Measurements from ENCODE around the gene ZFAND2B. TPM values are rescaled to one million over a fixed set of nuclear protein-coding genes. Genes with fewer than 3 reads are reported as not detected.

The ZFAND2B gene, protein sequence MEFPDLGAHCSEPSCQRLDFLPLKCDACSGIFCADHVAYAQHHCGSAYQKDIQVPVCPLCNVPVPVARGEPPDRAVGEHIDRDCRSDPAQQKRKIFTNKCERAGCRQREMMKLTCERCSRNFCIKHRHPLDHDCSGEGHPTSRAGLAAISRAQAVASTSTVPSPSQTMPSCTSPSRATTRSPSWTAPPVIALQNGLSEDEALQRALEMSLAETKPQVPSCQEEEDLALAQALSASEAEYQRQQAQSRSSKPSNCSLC
- 24.8 and 26.9 TPM in 2 replicates for total RNA-seq (2014; rRNA removed; shearing (Covaris generic))

DNA sequence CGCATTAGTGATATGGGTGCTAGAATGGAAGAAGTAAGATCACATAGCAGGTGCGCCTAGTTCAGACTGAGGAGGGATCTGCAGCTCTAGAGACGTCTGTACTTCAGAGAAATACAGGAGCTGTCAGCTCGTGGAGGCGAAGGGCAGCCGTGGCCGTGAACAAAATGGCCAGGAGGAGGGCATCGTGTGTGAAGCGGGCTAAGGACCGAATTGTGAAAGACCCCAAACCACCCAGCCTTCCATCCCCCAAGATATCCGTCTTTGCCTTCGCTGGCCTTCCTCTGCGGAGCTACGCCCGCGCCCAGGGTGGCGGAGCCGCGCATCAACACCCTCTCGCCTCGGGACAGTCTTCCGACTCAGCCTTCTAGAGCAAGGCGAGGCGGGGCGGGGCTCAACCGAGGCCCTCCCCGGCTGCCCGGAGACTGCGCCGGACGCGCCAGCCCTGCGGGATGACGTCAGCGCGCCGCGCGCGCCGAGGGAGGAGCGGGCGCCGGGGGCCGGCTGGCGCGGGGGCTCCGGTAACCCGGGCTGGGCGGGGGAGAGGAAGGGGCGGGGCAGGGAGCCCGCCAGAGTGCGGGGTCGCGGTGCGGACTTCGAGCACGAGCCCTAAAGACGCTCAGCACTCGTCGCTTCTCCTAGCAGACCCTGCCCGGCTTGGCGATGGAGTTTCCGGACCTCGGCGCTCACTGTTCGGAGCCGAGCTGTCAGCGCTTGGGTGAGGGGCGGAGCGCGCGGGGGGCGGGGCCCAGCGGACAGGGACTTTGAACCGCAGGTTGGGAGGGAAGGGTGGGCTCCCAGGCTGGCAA is at the start of gene ZFAND2B:
Gene ZFAND2B, plus strand, starts transcription at position 455 of the 806 bp plus-strand sequence. Its CDS starts 206 bp downstream, at position 661.
- in situ Hi-C loops (cut with HindIII; ENCODE audit: low sequenced_read_pairs): no loop called here
- DNase-seq (ENCODE audit: low spot score): peak; percentile 94

DNA sequence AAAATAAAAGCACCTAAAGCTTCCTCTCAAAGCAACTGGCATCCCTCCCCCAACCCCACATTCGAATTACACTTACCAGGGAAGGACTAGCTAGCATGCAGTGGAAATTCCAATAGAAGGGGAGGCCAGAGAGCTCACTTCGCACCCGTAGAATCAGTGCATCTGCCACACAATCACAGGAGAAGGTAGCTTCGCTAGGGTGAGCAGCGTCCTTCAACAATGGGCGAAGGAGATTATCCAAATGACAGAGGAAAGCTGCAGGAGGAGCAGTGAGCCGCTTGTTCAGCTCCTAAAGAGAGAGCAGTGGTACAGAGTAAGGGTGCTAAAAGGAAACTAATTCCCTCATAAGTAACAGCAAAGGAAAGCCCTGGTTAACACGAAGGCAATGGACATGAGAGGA is 49.2 kb upstream of the ZFAND2B start:
- in situ Hi-C loops (cut with HindIII; ENCODE audit: low sequenced_read_pairs): no loop called here

DNA sequence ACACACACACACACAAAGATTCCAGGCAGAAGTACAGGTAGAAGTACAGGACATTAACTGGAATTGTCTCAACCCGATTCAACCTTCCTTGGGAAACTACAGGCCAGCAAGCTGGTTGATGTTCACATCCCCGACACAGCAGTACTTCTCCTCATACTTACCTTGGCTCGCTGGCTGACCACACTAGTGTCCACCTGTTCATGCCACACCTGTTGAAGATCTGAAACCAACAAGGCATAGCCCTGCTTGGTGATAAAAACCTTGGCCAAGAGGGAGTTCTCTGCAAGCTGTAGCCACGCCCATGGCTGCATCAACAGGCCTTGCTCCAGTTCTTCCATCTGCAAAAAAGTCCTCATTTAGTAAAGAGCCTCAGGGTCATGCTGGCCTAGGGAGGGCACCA is 48.6 kb upstream of the ZFAND2B start:
- in situ Hi-C loops (cut with HindIII; ENCODE audit: low sequenced_read_pairs): no loop called here
- DNase-seq (ENCODE audit: low spot score): no peak

More for the DNA sequence above, 49.2 kb upstream of the ZFAND2B start:
- DNase-seq (ENCODE audit: low spot score): no peak

DNA sequence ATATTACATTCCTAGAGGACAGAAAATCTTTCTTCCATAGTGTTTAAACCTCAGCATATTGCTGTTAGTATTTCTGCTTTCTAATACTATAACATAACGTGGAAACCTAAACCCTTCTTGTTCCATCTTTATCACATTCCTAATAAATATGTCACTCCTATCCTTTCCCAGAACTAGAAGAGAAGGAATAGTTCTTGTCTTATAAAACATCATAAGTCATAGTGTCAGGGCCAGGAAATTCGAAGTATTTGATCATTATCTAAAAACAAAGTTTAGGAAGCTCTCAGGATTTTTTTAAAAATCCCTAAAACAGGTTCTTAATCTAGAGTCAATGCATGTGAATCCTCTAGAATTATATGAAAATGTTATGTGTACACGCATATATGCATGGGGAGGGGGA is 48.0 kb upstream of the ZFAND2B start:
- no peak for DNase-seq (ENCODE audit: low spot score)
- in situ Hi-C loops (cut with HindIII; ENCODE audit: low sequenced_read_pairs): no loop called here

DNA sequence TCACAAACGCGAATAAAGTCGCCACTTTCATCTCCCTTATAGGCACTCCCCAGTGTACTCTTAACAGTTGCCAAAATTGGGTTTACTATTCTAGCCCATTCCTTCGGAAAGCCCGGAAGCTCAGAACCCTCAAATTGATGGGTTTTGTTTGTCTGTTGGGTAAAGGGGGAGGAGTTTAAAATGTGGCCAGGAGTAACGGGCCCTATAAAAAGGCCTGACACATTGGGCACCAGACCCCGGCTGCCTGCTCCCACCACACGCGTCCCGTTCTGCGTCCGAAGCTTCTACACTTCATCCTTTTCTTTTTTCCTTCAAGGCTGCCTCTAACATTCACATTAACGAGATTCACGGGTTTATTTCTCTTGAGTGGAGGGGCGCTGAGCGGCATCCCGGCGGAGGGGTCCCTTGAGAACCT is 46.8 kb upstream of the ZFAND2B start:
- DNase-seq (ENCODE audit: low spot score): no peak
- in situ Hi-C loops (cut with HindIII; ENCODE audit: low sequenced_read_pairs): no loop called here

DNA sequence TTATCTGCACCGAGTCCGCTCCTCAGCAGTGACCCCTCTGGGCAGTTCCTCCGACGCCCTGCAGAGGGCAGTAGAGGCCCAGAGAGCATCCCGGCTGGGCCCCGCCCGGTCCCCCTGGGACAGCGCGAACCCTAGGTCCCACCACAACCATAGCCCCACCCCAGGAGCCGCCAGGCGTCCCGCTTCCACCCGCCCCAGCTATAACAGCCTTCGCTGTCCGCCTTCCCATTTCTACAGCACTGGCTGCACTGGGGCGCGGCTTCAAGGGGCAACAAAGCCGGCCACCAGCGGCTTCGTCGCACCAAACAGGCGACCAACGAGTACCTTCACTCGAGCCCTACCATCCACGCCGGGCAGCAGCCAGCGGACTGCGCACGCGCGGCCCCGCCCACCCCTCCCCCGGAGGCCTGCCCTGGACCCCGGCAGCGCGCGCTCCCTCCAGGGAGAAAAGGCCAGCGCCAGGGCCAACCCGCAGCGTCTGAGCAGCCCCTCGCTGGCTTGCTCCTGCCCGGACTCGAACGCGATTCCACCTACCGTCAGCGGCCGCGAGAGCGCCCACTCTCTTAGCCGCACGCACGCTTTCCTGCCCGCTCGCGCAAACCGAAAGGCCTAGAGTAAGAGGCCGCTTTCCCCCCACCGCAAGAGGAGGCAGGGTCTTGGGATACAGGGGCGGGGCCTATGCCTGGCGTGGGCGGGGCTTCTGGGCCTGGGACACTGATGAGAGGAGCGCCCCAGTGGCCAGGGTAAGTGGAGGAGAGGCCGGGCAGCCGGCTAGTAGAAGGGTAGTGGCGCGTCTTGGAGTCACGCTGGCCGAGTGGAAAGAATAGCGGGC is 46.2 kb upstream of the ZFAND2B start, which contains the start of gene NHEJ1:
Gene NHEJ1, minus strand, starts transcription at position 630 of the 832 bp plus-strand sequence. CDS start 2,453 bp downstream, outside the sequence.
- in situ Hi-C loops (cut with HindIII; ENCODE audit: low sequenced_read_pairs): no loop called here
- peak; percentile 96 for DNase-seq (ENCODE audit: low spot score)

DNA sequence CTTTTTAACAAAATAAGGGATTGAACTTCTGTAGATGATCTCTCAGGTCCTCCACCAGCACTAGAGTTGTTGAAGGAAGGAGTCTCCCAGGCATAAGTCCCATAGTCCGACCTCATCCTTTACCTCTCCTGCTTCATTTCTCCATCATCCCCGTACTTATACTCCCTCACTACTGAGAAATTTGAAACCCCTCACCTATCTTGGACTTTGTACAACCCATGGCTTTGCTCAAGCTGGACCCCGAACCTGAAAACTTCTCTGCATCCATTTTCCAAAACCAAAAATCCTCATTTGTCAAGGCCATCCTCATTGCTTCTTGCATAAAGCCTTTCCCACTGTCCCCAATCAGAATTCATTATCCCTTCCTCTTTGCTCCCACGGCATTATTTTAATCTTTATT is 45.5 kb upstream of the ZFAND2B start:
- no peak for DNase-seq (ENCODE audit: low spot score)
- in situ Hi-C loops (cut with HindIII; ENCODE audit: low sequenced_read_pairs): no loop called here

DNA sequence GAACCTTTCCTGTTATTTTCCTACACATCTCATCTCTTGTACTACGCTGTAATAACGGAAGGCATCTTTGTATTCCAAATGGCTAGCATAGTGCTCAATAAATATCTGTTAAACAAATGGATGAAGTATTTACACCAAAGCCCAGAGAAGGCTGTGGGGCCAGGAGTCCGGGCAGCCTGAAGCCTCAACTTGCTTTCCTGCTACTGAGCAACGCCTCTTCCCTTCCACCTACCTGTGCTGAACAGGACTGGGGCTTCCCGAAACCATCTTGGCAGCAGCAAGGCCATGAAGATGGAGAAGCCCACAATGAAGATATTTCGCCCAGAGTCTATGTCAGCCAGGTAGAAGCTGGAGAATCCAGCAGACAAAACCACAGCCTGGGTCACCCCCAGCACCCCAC is 43.4 kb upstream of the ZFAND2B start:
- in situ Hi-C loops (cut with HindIII; ENCODE audit: low sequenced_read_pairs): no loop called here
- no peak for DNase-seq (ENCODE audit: low spot score)

DNA sequence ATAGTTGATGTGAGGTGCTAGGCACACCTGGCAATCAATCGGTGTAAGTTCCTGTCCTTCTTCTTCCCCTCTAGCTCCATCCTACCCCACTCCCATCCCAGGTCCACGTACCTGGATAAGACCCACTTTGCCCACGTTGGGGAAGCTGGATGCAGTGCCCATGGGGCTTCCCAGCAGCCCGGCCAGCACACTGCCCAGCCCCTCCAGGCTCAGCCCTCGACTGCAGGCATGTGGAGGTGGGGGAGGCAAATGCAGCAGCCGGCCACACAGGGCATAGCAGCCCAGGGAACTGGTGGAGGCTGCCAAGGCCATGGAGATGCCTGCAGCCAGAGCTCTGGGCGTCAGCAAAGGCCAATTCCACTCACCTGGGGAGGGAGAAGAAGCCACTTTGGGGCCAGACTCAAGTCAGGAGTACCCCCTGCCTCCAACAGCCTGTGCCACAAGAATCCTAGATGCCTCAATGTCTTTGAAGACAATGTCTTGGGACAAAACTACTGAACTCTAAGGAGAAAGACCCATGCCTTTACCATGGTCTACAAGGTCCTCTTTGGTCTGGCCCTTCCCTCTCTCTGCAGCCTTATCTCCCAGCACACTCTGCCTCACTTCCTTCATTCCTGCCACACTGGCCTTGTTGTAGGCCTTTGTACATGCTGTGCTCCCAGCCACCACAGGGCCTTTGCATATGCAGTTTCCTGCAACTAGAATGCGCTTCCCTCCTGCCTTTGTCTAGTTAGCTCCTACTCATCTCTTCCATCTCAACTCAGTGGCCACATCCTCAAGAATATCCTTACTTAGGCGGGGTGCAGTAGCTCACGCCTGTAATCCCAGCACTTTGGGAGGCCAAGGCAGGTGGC is 41.3 kb upstream of the ZFAND2B start:
- in situ Hi-C loops (cut with HindIII; ENCODE audit: low sequenced_read_pairs): no loop called here
- no peak for DNase-seq (ENCODE audit: low spot score)

DNA sequence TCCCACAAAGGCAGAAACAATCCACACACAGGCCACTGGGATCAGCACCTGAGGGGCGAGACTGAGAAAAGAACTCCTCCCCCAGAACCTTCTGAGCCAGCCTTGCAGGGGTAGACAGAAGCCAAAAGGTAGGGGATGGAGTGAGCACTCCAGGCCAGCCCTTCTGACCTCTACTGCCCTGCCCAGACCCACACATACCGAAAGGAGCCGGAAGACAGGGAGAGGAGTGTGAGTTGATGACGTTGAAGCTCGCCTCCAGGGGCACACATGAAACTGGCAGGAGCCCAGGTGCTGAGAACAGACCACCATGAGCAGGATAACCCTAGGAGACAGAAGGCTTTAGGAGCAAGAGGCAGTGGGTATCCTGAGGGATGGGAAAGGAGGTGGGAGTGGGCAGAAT is 38.6 kb upstream of the ZFAND2B start:
- no peak for DNase-seq (ENCODE audit: low spot score)
- in situ Hi-C loops (cut with HindIII; ENCODE audit: low sequenced_read_pairs): no loop called here

DNA sequence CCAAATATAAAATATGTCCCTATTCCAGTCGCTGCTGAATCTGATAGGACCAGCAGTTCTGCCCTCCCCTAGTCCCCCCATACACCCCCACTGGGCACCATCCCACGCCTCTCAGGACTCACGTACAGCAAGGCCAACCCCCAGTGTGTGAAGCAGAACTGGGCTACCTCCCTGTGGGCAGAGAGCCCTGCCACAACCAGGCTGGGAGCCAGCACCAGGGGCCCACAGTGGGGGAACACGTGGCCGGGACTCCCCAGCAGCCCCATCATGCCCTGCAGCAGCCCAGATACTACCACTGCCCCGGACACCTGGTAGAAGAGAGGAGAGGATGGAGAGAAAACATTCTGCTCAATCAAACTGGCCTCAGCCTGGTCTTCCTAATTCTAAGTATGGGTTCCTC is 38.1 kb upstream of the ZFAND2B start:
- no peak for DNase-seq (ENCODE audit: low spot score)
- in situ Hi-C loops (cut with HindIII; ENCODE audit: low sequenced_read_pairs): no loop called here

DNA sequence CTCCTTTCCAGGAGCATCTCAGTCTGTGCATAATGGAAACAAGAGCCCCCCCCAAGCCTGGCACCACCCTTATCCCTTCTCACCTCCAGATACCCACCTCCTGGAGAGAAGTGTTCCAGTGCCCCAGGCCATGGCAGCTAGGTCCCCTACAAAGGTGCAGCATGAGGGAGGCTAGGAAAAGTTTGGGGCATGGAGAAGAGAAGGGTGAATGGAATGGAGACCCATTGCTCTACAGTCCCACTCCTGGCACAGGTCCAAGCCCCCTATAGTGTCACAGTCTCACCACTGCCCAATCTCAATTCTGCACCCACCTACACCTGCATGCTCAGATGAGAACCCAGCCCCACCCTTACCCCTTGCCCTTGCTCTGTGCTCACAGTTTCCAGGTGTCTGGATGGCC is 37.6 kb upstream of the ZFAND2B start:
- no peak for DNase-seq (ENCODE audit: low spot score)
- in situ Hi-C loops (cut with HindIII; ENCODE audit: low sequenced_read_pairs): no loop called here

DNA sequence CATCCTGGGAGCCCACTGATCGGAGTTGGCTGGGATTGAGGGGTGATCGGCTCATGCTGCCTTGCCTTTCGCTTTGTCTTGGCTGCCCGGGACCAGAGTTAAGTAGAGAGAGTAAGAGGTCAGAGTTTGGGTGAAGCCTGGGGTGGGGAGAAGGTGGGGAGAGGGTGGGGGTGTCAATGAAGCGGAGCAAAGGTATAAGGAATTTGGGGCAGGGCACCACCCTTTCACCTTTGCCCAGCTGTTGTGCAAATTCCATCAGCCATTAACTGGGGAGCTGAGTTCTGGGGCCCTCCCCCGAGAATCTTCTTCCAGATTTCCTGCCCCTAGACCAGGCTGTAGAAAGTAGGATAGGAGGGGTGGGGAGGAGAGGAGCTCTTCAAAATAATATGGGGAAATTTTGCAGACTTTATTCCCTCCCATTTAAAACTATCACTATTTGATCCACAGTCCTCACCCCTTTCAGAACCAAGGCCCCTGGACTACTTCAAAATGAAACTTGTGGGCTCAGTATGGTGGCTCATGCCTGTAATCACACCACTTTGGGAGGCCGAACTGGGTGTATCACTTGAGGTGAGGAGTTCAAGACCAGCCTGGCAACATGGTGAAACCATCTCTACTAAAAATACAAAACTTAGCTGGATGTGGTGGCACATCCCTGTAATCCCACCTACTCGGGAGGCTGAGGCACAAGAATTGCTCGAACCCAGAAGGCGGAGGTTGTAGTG is 36.5 kb upstream of the ZFAND2B start, which contains the start of gene SLC23A3:
Gene SLC23A3, minus strand, starts transcription at position 100 of the 725 bp plus-strand sequence. Its CDS starts 45 bp downstream, at position 55.
- in situ Hi-C loops (cut with HindIII; ENCODE audit: low sequenced_read_pairs): no loop called here
- no peak for DNase-seq (ENCODE audit: low spot score)

DNA sequence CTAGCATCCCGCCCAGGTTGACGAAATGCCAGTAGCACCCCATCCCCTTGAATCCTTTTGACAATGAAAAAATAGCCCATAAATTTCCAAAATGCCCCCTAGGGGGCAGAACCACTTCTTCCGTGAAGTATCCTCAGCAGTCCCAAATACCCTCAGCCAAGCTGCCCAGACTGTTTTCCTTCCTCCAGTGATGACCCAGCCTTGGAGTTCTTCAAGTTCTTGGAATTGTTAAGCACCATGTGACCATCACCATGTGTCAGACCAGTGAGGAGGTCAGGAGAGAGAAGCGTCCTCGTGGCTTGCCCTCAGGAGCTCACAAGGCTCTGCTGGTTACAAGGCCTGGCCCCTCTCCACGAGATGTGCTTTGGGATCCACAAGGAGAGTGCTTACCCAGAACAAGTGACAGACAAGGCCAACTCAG is 35.3 kb upstream of the ZFAND2B start:
- in situ Hi-C loops (cut with HindIII; ENCODE audit: low sequenced_read_pairs): no loop called here
- DNase-seq (ENCODE audit: low spot score): peak; percentile 70

DNA sequence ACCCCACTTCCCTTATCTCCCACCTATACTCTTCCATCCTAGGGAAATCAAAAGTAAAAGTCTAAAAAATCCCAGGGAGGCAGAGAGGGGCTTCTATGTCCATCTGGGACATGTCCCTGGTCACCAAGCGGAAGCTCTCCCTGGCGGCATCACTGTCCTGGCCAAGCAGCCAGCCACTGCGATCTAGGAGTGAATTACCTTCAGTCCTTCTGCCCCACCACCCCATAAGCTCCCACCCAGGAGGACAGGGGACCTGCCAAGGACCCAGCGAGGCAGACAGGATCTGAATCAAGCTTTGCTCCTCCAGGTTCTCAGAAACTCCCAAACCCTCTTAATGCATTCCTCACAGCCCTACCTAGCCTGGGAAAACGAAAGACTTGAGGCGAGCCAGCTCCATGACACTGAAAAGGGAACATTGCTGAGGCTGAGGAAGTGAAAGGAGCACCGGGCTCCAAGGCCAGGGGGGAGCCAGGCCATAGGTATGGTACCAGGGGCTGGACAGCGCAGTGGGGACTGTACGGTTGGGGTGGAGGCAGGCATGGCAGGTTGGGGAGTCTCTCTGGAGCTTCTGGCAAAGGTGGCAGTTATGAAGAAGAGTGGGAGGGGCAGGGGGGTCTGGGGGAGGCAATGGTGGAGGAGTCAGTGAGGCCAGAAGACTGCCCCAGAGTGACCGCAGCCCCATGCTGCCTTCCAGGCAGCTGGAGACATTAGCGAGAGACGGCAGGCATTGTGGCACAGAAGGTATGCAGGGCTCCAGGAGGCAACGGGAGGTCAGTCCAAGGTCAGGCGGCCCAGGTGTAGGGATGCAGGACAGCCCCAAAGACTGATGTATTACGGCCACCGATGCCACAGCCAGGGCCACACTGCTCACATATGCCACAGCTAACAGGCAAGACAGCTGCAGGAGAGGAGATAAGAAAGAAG is 34.1 kb upstream of the ZFAND2B start:
- DNase-seq (ENCODE audit: low spot score): no peak
- in situ Hi-C loops (cut with HindIII; ENCODE audit: low sequenced_read_pairs): no loop called here

DNA sequence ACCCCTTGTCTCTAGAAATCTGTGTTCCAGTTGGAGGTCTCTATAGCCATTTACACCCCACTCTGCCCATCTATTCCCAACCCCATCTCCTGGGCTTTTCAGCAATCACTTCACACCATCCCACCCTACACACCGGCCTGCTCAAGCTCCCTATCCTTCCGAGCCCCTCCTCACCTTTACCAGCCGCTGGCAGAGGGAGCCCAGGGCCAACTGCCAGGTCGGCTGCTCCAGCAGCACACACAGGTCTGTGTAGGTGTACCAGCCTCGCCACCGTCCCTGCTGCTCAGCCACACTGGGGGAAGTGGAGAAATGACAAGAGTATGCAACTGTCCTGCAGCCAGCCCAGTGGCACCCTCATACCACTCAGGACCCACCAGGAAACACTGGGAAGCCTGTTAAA is 33.4 kb upstream of the ZFAND2B start:
- in situ Hi-C loops (cut with HindIII; ENCODE audit: low sequenced_read_pairs): no loop called here
- no peak for DNase-seq (ENCODE audit: low spot score)

DNA sequence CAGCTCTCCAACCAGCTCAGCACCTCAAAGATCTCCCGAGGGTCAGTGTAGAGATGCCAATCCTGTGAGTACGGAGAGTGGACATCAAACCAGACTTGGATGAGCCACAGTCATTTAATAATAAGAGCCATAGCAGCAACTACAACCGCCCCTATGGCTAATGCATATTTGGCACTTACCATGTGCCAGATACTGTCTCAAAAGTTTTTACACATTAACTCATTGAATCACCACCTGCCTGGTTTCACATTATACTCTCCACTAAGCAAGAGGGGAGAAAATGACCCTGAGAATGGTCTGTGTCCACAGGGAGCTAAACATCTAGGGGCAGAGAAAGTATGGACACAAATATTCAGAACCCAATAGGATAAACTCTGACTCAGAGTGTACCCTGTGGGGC is 32.4 kb upstream of the ZFAND2B start:
- DNase-seq (ENCODE audit: low spot score): no peak
- in situ Hi-C loops (cut with HindIII; ENCODE audit: low sequenced_read_pairs): no loop called here
